Measurements from ENCODE around the gene PPP3CA. TPM values are rescaled to one million over a fixed set of nuclear protein-coding genes. Genes with fewer than 3 reads are reported as not detected.

Gene PPP3CA
- total RNA-seq, 1 donor from 2014 or later = 38.4 TPM

DNA sequence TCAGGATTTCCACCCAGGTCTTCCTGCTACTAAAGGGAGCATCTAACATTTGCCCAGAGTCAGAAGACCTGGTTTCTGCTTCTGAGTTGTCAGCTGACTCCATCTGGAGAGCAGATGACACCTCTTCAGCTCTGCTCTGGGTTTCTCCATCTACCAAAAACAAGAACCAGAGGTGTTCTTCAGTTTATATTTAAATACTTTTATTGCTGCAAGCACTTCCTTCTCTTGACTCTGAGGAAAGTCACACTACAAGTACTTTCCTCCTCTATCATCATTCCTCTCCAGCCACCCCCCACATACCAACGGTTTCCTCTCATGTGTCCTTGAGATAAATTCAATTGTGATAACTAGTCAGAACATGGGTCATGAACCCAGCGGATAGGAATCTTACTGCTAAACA, 88.4 kb downstream of the PPP3CA start:
- no peaks in the 10 kb centered on the region for H3K9me3 Mint-ChIP-seq
- Histone ChIP-seq H3K4me3 (no peak overlapping the region), H3K9ac (no peak overlapping the region), H2AFZ (replicated peaks) (no peak overlapping the region), H3K27me3 (no peaks in the 10 kb centered on the region), H3K9me3 (ENCODE audit: low read depth) (no peaks in the 10 kb centered on the region), H3F3A (ENCODE audit: low read depth) (no peaks in the 10 kb centered on the region), H4K20me1 (ENCODE audit: low read depth) (peaks cover 15% of the 10 kb centered on the region), H3K36me3 (no peaks in the 10 kb centered on the region), H3K27ac (no peak overlapping the region), H3K4me1 (peaks cover 31% of the 10 kb centered on the region), H3K79me2 (ENCODE audit: low read depth) (peaks cover 35% of the 10 kb centered on the region), H3K4me2 (no peak overlapping the region)
- peaks cover 3% of the 10 kb centered on the region for H3K36me3 Mint-ChIP-seq
- no peak for DNase-seq (ENCODE audit: low spot score)
- H3K4me1 Mint-ChIP-seq = peaks cover 13% of the 10 kb centered on the region
- no peak overlapping the region for H3K27ac Mint-ChIP-seq
- TF ChIP-seq EZH2phosphoT487 (IDR thresholded peaks at IDR 0.05) = no peak
- TF ChIP-seq EZH2 (IDR thresholded peaks at IDR 0.05) = no peak
- H3K4me3 Mint-ChIP-seq = no peak overlapping the region
- peaks cover 2% of the 10 kb centered on the region for H3K27me3 Mint-ChIP-seq (ENCODE audit: insufficient read depth, low read depth)

DNA sequence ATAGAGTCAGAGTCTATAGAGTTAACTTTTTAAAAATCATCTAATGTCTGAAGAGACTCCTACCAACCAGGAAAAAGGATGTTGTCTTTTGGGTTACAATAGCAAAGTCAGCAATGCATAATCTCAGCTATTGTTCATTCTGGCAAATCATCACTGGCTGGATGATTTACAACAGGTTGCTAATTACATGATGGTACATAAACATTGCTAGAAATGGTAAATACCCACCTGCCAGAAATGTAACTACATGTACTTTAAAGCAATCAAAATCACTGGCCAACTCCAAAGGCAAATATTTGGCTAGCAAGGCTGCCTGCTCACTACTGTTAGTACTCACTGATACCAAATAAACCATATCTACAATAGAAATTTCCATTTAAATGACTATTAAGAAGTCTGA, 91.1 kb downstream of the PPP3CA start:
- no peak for TF ChIP-seq EZH2phosphoT487 (IDR thresholded peaks at IDR 0.05)
- no peaks in the 10 kb centered on the region for H3K4me1 Mint-ChIP-seq
- H3K4me2 ChIP-seq = no peak overlapping the region
- no peaks in the 10 kb centered on the region for H3K9me3 Mint-ChIP-seq
- H3K27ac Mint-ChIP-seq = no peak overlapping the region
- peaks cover 19% of the 10 kb centered on the region for H3K4me1 ChIP-seq
- H3K4me3 Mint-ChIP-seq = no peak overlapping the region
- DNase-seq (ENCODE audit: low spot score) = no peak
- H3K36me3 Mint-ChIP-seq = peaks cover 3% of the 10 kb centered on the region
- no peaks in the 10 kb centered on the region for H3K36me3 ChIP-seq
- H3K4me3 ChIP-seq = no peak overlapping the region
- H3K27me3 Mint-ChIP-seq (ENCODE audit: insufficient read depth, low read depth) = peaks cover 2% of the 10 kb centered on the region
- no peak overlapping the region for H3K27ac ChIP-seq
- H3K79me2 ChIP-seq (ENCODE audit: low read depth) = peaks cover 34% of the 10 kb centered on the region
- peaks cover 15% of the 10 kb centered on the region for H4K20me1 ChIP-seq (ENCODE audit: low read depth)
- no peaks in the 10 kb centered on the region for H3K27me3 ChIP-seq
- H3K9me3 ChIP-seq (ENCODE audit: low read depth) = no peaks in the 10 kb centered on the region
- no peak overlapping the region for H2AFZ ChIP-seq (replicated peaks)
- H3K9ac ChIP-seq = no peak overlapping the region
- H3F3A ChIP-seq (ENCODE audit: low read depth) = no peaks in the 10 kb centered on the region

DNA sequence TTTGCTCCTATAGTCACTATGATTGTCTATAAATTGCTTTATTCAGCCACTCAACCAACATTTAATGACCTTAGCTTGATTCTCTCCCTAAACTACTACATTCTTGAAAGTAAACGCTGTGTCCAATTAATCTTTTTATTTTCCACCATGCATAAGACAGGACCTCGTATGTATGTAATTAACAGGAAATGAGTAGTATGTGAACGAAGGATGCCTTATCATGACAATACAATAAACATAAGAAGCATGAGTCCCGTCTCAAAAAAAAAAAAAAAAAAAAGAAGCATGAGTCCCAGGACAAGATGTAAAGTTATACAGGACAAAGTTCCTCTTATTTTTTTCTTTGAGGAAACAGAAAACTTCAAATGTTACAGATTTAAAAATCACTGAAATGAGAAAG, 92.5 kb downstream of the PPP3CA start:
- Histone ChIP-seq H3F3A (ENCODE audit: low read depth) (no peaks in the 10 kb centered on the region), H3K27ac (no peak overlapping the region), H3K4me3 (no peak overlapping the region), H3K4me1 (peaks cover 6% of the 10 kb centered on the region), H4K20me1 (ENCODE audit: low read depth) (peaks cover 9% of the 10 kb centered on the region), H3K4me2 (no peak overlapping the region), H3K9ac (no peak overlapping the region), H3K27me3 (no peaks in the 10 kb centered on the region), H3K79me2 (ENCODE audit: low read depth) (peaks cover 32% of the 10 kb centered on the region), H3K9me3 (ENCODE audit: low read depth) (no peaks in the 10 kb centered on the region), H2AFZ (replicated peaks) (no peak overlapping the region), H3K36me3 (no peaks in the 10 kb centered on the region)
- no peak overlapping the region for H3K27ac Mint-ChIP-seq
- TF ChIP-seq EZH2phosphoT487 (IDR thresholded peaks at IDR 0.05) = no peak
- TF ChIP-seq, protein P1, sequence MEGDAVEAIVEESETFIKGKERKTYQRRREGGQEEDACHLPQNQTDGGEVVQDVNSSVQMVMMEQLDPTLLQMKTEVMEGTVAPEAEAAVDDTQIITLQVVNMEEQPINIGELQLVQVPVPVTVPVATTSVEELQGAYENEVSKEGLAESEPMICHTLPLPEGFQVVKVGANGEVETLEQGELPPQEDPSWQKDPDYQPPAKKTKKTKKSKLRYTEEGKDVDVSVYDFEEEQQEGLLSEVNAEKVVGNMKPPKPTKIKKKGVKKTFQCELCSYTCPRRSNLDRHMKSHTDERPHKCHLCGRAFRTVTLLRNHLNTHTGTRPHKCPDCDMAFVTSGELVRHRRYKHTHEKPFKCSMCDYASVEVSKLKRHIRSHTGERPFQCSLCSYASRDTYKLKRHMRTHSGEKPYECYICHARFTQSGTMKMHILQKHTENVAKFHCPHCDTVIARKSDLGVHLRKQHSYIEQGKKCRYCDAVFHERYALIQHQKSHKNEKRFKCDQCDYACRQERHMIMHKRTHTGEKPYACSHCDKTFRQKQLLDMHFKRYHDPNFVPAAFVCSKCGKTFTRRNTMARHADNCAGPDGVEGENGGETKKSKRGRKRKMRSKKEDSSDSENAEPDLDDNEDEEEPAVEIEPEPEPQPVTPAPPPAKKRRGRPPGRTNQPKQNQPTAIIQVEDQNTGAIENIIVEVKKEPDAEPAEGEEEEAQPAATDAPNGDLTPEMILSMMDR (IDR thresholded peaks at IDR 0.05) = no peak
- no peak for TF ChIP-seq EZH2 (IDR thresholded peaks at IDR 0.05)
- H3K27me3 Mint-ChIP-seq (ENCODE audit: insufficient read depth, low read depth) = peaks cover 2% of the 10 kb centered on the region
- H3K36me3 Mint-ChIP-seq = peaks cover 3% of the 10 kb centered on the region
- no peak overlapping the region for H3K4me3 Mint-ChIP-seq
- no peak for DNase-seq (ENCODE audit: low spot score)
- no peaks in the 10 kb centered on the region for H3K4me1 Mint-ChIP-seq
- no peaks in the 10 kb centered on the region for H3K9me3 Mint-ChIP-seq

DNA sequence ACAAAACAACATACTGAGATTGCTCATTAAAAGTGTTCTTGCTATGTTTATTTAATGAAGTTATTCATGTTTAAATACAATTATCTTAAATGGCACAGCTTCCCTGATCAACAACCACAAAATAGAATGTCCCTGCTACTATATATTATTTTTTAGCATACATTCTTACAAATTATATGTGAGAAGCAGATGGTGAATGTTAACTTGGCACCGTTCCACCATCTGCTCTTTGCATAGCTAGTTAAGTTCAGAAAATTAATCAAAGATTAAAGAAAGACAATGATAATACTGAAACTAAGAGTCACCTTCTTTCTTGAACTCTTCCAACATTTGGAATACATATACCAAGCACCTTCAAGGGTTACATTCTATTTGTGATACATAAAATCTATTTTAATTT, 94.2 kb downstream of the PPP3CA start:
- H3K9me3 Mint-ChIP-seq = no peaks in the 10 kb centered on the region
- peaks cover 28% of the 10 kb centered on the region for H3K79me2 ChIP-seq (ENCODE audit: low read depth)
- no peak overlapping the region for H3K4me3 Mint-ChIP-seq
- no peak overlapping the region for H3K9ac ChIP-seq
- peaks cover 9% of the 10 kb centered on the region for H4K20me1 ChIP-seq (ENCODE audit: low read depth)
- no peak overlapping the region for H3K27ac Mint-ChIP-seq
- no peaks in the 10 kb centered on the region for H3F3A ChIP-seq (ENCODE audit: low read depth)
- no peaks in the 10 kb centered on the region for H3K36me3 ChIP-seq
- no peaks in the 10 kb centered on the region for H3K27me3 ChIP-seq
- H3K27ac ChIP-seq = no peak overlapping the region
- no peaks in the 10 kb centered on the region for H3K27me3 Mint-ChIP-seq (ENCODE audit: insufficient read depth, low read depth)
- no peaks in the 10 kb centered on the region for H3K36me3 Mint-ChIP-seq
- no peak overlapping the region for H3K4me3 ChIP-seq
- H3K4me1 Mint-ChIP-seq = no peaks in the 10 kb centered on the region
- no peak for TF ChIP-seq EZH2 (IDR thresholded peaks at IDR 0.05)
- TF ChIP-seq, protein P1 (IDR thresholded peaks at IDR 0.05) = no peak
- TF ChIP-seq EZH2phosphoT487 (IDR thresholded peaks at IDR 0.05) = no peak
- no peak overlapping the region for H2AFZ ChIP-seq (replicated peaks)
- H3K4me2 ChIP-seq = no peak overlapping the region
- H3K4me1 ChIP-seq = peaks cover 6% of the 10 kb centered on the region
- H3K9me3 ChIP-seq (ENCODE audit: low read depth) = no peaks in the 10 kb centered on the region
- no peak for DNase-seq (ENCODE audit: low spot score)

Data from neural progenitor cell (in vitro differentiated cells).